ENCODE results near the gene TJP2.

- TF ChIP-seq, protein P1, sequence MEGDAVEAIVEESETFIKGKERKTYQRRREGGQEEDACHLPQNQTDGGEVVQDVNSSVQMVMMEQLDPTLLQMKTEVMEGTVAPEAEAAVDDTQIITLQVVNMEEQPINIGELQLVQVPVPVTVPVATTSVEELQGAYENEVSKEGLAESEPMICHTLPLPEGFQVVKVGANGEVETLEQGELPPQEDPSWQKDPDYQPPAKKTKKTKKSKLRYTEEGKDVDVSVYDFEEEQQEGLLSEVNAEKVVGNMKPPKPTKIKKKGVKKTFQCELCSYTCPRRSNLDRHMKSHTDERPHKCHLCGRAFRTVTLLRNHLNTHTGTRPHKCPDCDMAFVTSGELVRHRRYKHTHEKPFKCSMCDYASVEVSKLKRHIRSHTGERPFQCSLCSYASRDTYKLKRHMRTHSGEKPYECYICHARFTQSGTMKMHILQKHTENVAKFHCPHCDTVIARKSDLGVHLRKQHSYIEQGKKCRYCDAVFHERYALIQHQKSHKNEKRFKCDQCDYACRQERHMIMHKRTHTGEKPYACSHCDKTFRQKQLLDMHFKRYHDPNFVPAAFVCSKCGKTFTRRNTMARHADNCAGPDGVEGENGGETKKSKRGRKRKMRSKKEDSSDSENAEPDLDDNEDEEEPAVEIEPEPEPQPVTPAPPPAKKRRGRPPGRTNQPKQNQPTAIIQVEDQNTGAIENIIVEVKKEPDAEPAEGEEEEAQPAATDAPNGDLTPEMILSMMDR (IDR thresholded peaks at IDR 0.05; ENCODE audit: poor library complexity, severe bottlenecking) = no peak
- TF ChIP-seq POLR2AphosphoS5 (IDR thresholded peaks at IDR 0.05) (no peak), EP300 (conservative IDR thresholded peaks at IDR 0.05; ENCODE audit: poor library complexity, severe bottlenecking) (no peak), EZH2 (IDR thresholded peaks at IDR 0.05; ENCODE audit: borderline replicate concordance, insufficient read depth, low read length, poor library complexity, severe bottlenecking) (no peak), MXI1 (conservative IDR thresholded peaks at IDR 0.05; ENCODE audit: poor library complexity, severe bottlenecking) (no peak), TAF1 (IDR thresholded peaks at IDR 0.05; ENCODE audit: low read depth) (no peak), SMC3 (conservative IDR thresholded peaks at IDR 0.05; ENCODE audit: poor library complexity) (no peak), REST (IDR thresholded peaks at IDR 0.05; ENCODE audit: borderline replicate concordance) (no peak), RAD21 (conservative IDR thresholded peaks at IDR 0.05) (no peak)
Measured at GRCh38 chr9:69236188-69236587, 62.1 kb downstream of the TJP2 start.

Measured in neural cell (in vitro differentiated cells).